Fibroblast of skin of left quadriceps (primary cell): Measurements from ENCODE around the gene CDC123.
"Not testable (repeated sequence)": the region's sequence is repeated elsewhere in the genome, so short reads cannot be mapped to it uniquely, and the experiment has no call there.

ENCODE experiments used
- DNase-seq, 2 experiments: peaks; one replicate each; pipeline ENCODE4 v3.0.0-alpha.2; 2013; ENCODE audit warnings: low read depth in 2 of 2

Gene CDC123

DNA sequence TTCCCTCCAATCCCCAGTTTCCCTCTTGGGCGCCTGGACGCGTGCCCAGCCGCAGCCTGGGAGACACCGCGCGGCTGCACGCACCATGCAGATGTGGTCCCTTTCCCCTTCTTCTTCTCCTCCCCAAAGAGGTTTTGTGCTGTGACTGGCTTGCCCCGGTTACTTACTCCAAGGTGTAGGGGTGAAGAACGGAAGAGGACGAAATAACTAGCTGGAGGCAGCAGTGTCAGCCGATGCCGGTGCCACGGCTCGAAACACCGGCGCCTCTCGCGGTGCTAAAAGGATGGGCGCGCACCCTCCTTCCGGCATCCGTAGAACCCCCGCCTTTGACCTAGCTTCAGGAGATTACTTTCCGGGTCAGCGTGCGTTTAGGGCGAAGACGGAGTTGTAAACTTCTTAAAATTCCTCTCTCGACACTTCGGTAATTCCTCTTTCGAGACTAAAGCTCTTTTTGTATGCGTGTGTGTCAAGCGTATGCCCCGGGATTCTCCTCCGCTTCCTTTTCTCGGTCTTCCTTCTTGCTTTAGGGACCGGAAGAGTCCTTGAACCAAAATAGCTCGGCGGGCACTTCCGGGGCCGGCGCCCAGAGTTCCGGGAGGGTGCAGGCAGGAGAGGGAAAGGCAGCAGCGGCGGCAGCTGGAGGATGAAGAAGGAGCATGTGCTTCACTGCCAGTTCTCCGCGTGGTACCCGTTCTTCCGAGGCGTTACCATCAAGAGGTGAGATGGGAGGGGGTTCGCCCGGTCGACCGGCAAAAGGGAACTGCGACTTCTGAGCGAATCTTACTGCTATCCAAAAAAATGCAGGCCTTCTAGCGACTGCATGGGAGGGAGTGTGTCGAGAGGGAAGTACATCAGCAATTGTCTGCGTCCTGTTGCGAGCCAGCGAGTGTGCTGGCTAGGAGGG is at the start of gene CDC123, which contains the start of gene NUDT5:
CDC123 (plus strand) TSS at position 586 of the 904 bp plus-strand sequence; CDS start at position 644, 58 bp downstream.
NUDT5 (minus strand) TSS at position 289 of the 904 bp plus-strand sequence. CDS start 9,600 bp downstream, outside the sequence.
- peak; percentile 74 to 78 for DNase-seq

- DNase-seq = no peak
These were observed 45.8 kb upstream of the CDC123 start for GRCh38 chr10:12150163-12150562.

DNA sequence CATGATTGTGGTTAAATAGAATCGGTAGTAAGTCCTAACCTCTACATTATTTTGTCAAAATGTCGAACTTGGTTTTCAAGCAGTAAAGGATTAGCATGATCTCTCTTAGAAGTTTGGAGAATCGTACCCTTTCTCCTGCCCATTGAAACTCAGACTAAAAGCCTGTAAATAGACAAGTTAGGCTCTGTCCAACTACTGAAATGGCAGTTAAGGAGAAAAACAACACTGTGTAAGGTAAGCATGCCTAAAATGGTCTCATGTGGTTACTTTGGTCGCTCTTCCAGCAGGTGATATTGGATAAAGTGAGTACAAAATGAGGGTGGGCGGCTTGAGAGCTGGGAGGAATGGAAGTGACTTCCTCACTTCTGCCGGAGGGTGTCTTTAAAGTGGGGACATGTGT is 41.5 kb upstream of the CDC123 start:
- DNase-seq = no peak

- no peak for DNase-seq
These were observed 39.4 kb upstream of the CDC123 start for GRCh38 chr10:12156367-12157123.

DNA sequence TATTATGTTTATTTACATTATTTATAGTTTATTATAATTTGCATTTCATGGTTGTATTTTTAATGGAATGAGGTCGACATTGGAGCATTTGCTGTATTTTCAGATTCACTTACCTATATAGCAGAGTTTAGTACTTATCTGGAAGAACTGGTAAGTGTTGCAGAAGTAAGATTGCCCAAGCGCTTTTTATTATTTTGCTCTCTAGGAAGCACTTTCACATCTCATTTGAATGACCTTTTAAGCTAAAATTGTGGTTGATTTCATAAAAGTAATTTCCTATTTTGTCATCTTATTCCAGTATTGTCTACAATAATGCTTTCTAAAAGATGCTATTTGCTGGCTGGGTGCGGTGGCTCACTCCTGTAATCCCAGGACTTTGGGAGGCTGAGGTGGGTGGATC is 37.9 kb upstream of the CDC123 start:
- DNase-seq = no peak

DNA sequence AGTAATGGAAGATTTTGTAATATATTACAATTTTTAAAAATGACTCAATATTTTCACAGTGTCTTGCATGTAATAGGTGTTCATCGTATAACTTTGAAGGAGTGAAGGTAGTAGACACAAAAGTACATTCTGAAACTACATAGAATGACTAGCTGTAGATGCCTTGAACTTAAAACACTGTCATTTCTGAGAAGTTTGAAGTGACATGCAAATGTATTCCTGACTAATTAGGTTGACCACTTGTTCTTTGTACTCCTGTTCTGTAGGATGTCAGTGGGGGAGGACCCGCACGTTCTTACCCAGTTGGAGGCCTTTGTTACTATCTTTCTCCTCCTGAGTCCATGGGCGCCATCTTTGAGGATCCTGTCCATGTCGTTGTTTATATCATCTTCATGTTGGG is 35.3 kb upstream of the CDC123 start:
- no peak for DNase-seq

- DNase-seq = no peak
These were observed 33.1 kb upstream of the CDC123 start for GRCh38 chr10:12162927-12163326.

DNA sequence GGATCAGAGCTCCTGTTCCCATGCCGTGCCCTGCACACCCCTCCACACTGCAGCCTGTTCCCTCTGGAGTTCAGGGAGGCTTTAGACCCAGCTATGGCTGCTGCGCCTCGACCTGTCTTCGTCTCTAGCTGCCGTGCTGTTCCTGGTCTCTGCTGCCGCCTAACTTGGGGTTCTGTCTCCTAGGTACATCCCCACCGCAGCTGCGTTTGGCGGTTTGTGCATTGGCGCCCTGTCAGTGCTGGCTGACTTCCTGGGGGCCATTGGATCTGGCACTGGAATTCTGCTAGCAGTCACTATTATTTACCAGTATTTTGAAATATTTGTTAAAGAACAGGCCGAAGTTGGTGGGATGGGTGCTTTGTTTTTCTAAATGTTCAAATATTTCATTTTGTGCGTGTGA is 31.9 kb upstream of the CDC123 start:
- DNase-seq = no peak

GRCh38 chr10:12165036-12165435 is 31.0 kb upstream of the CDC123 start:
- DNase-seq = no peak

DNA sequence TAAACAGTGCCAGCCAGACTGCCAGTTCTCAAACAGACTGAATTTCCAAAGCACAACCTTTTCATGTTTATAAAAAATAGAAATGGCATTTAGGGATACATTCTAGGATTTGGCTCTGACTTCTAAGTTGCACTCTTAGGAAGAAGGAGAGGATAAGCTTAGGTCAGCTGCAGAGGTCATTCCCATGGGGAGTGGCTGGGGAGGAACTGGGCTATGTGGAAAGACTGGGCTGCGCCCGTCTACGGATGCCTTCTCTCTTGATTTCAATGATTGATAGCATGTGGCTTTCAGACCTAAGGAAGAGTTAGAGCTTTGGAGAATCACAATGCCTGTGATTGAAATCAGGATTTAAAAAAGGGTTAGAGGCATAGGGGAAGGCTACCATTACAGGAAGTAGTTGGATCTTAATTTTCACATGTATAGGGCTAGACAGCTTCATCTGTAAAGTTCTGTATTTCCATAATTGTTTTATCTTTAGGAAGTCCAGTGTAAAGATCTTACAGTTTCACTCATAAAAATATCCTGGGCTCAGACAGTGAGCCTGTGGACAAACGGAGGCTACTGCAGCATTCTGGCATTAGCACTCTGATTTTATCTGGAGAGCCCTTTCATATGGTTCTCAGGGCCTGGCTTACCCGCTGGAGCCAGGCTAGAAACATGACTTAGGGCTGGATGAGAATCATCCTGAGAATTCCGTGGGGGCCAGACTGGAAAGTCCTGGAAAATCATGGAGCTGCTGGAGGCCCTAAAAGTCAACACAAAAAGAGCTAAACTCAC is 29.8 kb upstream of the CDC123 start:
- DNase-seq = no peak

- not testable (repeated sequence) for DNase-seq
These were observed 24.5 kb upstream of the CDC123 start for GRCh38 chr10:12171512-12171911.

GRCh38 chr10:12177642-12178041 is 18.3 kb upstream of the CDC123 start:
- no peak for DNase-seq

GRCh38 chr10:12179606-12180170 is 16.3 kb upstream of the CDC123 start:
- DNase-seq = no peak

DNA sequence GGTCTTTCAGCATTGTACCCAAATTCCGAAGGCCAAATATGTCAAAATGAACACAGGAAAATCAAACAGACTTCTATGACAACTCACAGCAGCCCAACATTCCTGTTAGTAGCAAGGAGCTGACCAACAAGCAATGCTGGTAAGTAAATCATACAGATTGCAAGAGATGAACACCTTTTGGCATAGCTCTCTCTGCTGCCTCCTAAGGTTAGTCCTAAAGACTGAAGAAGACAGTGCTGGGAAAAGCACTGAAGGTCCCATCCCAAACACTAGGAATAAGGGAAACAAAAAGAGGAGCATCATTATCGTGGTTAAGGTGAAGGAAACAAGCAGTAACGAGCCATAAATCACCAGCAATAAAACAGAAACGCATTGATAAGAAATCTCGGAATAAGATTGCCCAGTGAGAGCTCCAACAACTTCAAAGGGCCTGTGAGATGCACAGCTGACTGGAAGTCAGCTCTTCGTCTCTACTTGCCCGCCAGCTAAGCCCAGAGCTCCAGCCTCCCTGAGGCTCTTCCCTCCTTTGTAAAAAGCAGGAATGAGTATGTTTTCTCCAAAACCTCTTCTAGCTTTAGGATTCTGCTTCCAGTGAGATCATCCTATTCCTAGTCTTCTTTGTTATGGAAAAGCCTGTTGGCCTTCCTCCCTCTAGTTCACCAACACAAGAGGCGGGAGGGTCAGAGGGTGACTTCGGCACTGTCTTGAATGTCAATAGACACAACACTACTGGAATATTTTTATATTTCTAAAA is 15.6 kb upstream of the CDC123 start:
- DNase-seq = no peak

DNA sequence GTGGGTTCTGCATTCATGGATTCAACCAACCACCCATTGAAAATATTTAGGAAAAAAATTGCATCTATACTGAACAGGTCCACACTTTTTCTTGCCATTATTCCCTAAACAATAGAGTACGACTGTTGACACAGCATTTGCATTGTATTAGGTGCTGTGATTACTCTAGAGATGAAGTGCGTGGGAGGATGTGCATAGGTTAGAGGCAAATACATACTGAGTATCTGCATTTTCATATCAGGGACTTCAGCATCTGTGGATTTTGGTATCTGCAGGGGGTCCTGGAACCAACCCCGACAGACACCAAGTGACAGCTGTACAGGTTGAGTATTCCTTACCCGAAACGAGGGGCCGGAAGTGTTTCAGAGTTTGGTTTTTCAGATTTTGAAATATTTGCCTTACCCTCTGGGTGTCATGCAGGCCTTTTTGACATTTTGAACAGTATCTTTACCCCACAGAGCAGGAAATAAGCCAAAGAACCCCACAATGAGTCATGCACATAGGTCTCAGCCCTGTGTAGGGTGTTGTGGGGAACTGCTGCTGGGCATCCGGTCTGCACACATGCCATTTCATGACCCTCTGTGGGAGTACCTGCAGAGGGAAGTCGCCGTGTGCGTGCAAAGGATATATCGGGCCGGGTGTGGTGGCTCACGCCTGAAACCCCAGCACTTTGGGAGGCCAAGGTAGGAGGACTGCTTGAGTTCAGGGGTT is 14.8 kb upstream of the CDC123 start:
- no peak for DNase-seq

- DNase-seq = no peak
These were observed 11.8 kb upstream of the CDC123 start for GRCh38 chr10:12184165-12184564.

- DNase-seq = no peak
These were observed 9.7 kb upstream of the CDC123 start for GRCh38 chr10:12186323-12186722.

DNA sequence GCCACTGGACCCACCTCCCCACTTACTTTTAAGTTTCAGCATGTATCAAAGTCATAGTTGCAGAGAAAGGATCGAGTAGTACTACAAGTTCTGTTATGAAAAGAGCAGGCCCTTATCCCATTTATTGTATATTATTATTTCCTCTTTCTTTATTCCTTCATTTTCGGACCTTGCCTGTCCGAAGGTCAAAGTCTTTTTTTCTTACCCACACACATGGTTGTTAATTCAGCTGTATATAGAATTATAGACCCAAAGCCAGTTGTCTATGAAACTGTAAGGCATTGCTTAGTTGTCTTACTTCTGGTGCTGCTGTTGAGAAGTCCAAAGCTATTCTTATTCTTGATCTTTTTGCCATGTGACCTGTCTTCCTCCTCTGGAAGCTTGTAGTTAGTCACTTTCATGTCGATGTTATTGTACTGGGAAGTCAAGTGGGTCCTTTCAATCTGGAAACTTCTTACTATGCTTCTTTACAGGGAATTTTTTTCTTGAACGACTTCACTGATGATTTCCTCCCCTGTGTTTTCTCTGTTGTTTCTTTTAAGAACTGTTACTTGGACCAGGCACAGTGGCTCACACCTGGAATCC is 8.6 kb upstream of the CDC123 start:
- no peak for DNase-seq

- DNase-seq = no peak
These were observed 7.3 kb upstream of the CDC123 start for GRCh38 chr10:12188656-12189055.

- no peak for DNase-seq
These were observed 6.6 kb upstream of the CDC123 start for GRCh38 chr10:12189426-12189825.
